Caco-2 (cell line): Measurements from ENCODE around the gene CRMP1. TPM values are rescaled to one million over a fixed set of nuclear protein-coding genes. Genes with fewer than 3 reads are reported as not detected.

Experiments used
- BruUV-seq: library from RNA; stranded (reverse); fragments of 400-500 nt; replicated peaks from 2 replicates; lab custom pipeline; 2021; lab: Mats Ljungman, UMichigan
- CTCF ChIA-PET: fragments of 300-600 bp; sonication (Branson Sonifier 250); formaldehyde crosslinking; loops from one replicate; lab custom pipeline; 2022; ENCODE audit warnings: antibody characterized with exemption; lab: Charles Lee
- POLR2A ChIA-PET: fragments of 300-600 bp; sonication (Branson Sonifier 250); formaldehyde crosslinking; loops from one replicate; lab custom pipeline; 2022; ENCODE audit warnings: antibody characterized with exemption; lab: Charles Lee
- DNase-seq, 2 experiments: peaks; one replicate each; pipeline versions ENCODE4 v3.0.0 to v3.0.0-alpha.2; 2020 to 2022
- H3K27me3 ChIP-seq: replicated peaks from 2 replicates; pipeline ENCODE4 v1.6.0; 2011; ENCODE audit warnings: low read length; ENCODE audit not compliant: control insufficient read depth, insufficient read depth
- H3K36me3 ChIP-seq: 2 replicates; pipeline ENCODE4 v1.5.1; 2011; ENCODE audit warnings: low read length; ENCODE audit not compliant: control insufficient read depth, insufficient read depth
- H3K4me1 ChIP-seq: fragments of 250-450 bp; sonication (Bioruptor Pico); 2 replicates; pipeline ENCODE4 v1.5.1; 2020; ENCODE audit warnings: mild to moderate bottlenecking
- H3K4me3 ChIP-seq: 2 replicates; pipeline ENCODE4 v1.5.1; 2011; ENCODE audit warnings: low read depth, mild to moderate bottlenecking, control low read depth, low read length
- H3K9me3 ChIP-seq: fragments of 250-450 bp; sonication (Bioruptor Pico); 2 replicates; pipeline ENCODE4 v1.5.1; 2020; ENCODE audit warnings: mild to moderate bottlenecking, moderate library complexity
- H3K27ac Mint-ChIP-seq: one replicate; pipeline ENCODE4 v1.8.0; 2022; ENCODE audit warnings: mixed read lengths; ENCODE audit not compliant: unreplicated experiment
- H3K27me3 Mint-ChIP-seq: one replicate; pipeline ENCODE4 v1.8.0; 2022; ENCODE audit warnings: mixed read lengths; ENCODE audit not compliant: insufficient read depth, unreplicated experiment
- H3K36me3 Mint-ChIP-seq: one replicate; pipeline ENCODE4 v1.8.0; 2022; ENCODE audit warnings: mild to moderate bottlenecking, mixed read lengths; ENCODE audit not compliant: insufficient read depth, unreplicated experiment
- H3K4me1 Mint-ChIP-seq: one replicate; pipeline ENCODE4 v1.8.0; 2022; ENCODE audit warnings: low read depth, mixed read lengths; ENCODE audit not compliant: unreplicated experiment
- H3K4me3 Mint-ChIP-seq: one replicate; pipeline ENCODE4 v1.8.0; 2022; ENCODE audit warnings: mild to moderate bottlenecking, moderate library complexity, mixed read lengths; ENCODE audit not compliant: unreplicated experiment
- H3K9me3 Mint-ChIP-seq: one replicate; pipeline ENCODE4 v1.8.0; 2022; ENCODE audit warnings: mixed read lengths; ENCODE audit not compliant: unreplicated experiment
- intact Hi-C: fragments of 100-400 bp; cut with micrococcal nuclease; formaldehyde crosslinking; loops from one replicate; pipeline ENCODE4 v1.10.0; 2022; ENCODE audit not compliant: unreplicated experiment
- total RNA-seq: library from RNA; stranded (reverse); gene quantifications from 2 replicates; pipeline ENCODE4 v1.2.3, GENCODE V29; 2022
- TF ChIP-seq, protein P1 (sequence below), 2 experiments: fragments of 200-600 bp in 1 of 2; IDR thresholded peaks; 1 replicate in 1 of 2; 2 replicates in 1 of 2; pipeline versions ENCODE4 v1.5.1 to v1.8.0; 2011 to 2022; ENCODE audit warnings: antibody characterized with exemption in 1 of 2, control low read depth in 1 of 2, inconsistent platforms in 1 of 2, low read depth in 1 of 2, low read length in 1 of 2, mild to moderate bottlenecking in 1 of 2, moderate library complexity in 1 of 2; ENCODE audit not compliant: insufficient read depth in 1 of 2, severe bottlenecking in 1 of 2, unreplicated experiment in 1 of 2

CRMP1 gene
- total RNA-seq, 1 experiment from 2014 or later, result not detected

DNA sequence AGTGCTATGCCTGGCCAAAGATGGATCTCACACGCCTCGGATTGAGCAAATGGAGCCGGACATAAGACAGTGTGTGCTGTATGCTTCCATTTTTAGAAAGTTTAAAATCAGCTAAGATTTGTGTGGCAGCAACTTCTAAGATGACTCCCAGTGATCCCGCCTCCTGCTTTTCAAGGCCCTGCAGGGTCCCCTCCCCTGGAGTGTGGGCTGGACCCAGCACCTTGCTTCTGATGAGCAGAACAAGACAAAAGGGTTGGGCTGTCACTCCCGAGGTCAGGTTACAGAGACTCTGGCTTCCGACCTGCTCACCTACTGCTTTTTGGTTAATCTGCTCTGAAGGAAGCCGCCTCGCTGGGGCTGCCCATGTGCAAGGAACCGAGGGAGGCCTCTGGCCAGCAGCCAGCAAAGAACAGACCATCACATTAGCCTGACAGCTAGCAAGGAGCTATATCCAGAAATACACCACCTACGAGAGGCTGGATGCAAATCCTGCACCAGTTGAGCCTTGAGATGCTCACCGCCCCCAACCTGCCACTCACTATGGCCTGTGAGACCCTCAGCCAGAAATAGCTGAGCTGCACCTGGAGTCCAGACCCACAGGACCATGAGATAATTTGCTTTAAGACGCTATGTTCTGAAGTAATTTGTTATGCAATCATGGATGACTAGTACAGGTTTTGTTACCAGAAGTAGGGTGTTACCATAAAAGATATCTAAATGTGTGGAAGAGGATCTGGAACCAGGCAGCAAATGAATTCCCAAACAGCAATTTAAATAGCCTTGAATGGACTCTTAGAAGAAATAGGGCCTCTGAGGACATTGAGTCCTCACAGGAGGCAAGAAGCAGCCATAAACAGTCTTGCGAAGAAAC is 47.6 kb downstream of the CRMP1 start:
- intact Hi-C loops, result no loop called here
- Mint-ChIP-seq H3K4me1 (no peaks in the 10 kb centered on the region), H3K4me3 (no peak overlapping the region), H3K27me3 (peaks cover 9% of the 10 kb centered on the region), H3K27ac (no peak overlapping the region), H3K9me3 (no peaks in the 10 kb centered on the region), H3K36me3 (no peaks in the 10 kb centered on the region)
- BruUV-seq, result no TSS peak
- POLR2A ChIA-PET, result no interaction called here
- Histone ChIP-seq H3K9me3 (no peaks in the 10 kb centered on the region), H3K4me3 (no peak overlapping the region), H3K36me3 (no peaks in the 10 kb centered on the region), H3K4me1 (no peaks in the 10 kb centered on the region), H3K27me3 (no peaks in the 10 kb centered on the region)
- CTCF ChIA-PET, result no interaction called here
- TF ChIP-seq, protein P1, sequence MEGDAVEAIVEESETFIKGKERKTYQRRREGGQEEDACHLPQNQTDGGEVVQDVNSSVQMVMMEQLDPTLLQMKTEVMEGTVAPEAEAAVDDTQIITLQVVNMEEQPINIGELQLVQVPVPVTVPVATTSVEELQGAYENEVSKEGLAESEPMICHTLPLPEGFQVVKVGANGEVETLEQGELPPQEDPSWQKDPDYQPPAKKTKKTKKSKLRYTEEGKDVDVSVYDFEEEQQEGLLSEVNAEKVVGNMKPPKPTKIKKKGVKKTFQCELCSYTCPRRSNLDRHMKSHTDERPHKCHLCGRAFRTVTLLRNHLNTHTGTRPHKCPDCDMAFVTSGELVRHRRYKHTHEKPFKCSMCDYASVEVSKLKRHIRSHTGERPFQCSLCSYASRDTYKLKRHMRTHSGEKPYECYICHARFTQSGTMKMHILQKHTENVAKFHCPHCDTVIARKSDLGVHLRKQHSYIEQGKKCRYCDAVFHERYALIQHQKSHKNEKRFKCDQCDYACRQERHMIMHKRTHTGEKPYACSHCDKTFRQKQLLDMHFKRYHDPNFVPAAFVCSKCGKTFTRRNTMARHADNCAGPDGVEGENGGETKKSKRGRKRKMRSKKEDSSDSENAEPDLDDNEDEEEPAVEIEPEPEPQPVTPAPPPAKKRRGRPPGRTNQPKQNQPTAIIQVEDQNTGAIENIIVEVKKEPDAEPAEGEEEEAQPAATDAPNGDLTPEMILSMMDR (IDR thresholded peaks at IDR 0.05; ENCODE audit: insufficient read depth in 1 of 2, low read depth in 1 of 2, low read length in 1 of 2, severe bottlenecking in 1 of 2, unreplicated experiment in 1 of 2), result no peak
- DNase-seq, result no peak

DNA sequence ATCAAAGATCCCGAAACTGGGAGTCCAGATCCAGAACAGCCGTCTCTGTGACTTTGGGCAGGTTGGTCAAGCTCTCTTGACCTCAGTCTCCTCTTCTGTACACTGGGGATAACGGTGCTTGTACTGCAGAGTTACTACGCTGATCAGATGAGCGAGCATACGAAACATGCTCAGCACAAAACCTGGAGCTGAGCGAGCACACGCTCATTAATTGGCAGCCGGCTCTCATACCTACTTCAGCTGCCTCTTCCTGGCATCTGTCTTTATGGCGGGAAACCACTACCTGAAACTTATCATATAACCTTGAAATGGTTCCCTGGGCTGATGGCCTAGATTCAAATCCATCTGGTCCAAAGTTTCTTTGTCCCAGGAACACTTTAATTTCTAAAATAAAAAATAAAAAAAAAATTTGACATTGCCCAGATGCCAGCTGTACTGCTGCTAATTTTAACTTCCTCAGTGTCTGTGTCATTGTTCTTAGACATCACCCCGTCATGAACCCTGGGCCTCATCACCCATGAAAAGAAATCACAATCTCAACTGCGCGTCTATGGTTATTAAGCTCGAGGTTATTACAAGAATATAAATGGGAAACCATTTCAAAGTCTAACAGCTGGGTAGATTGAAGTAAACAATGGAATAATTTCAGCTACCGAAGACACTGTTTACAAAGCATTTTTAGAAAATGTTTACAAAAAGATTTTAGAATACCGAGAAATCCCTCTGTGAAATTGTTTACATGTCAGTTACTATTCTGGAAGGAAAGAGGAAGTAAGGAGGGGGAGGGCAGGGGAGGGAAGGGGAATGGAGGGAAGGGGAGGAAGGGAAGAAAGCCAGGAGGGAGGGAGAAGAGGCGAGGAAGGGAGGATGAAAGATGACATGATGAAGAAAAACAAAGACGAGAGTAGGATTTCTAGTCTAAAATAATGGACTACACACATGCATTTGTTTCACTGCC is 49.0 kb downstream of the CRMP1 start:
- intact Hi-C loops, result no loop called here

More for the DNA sequence above, 49.0 kb downstream of the CRMP1 start:
- H3K9me3 ChIP-seq, result no peaks in the 10 kb centered on the region
- H3K27ac Mint-ChIP-seq, result no peak overlapping the region
- no peaks in the 10 kb centered on the region for H3K36me3 Mint-ChIP-seq
- H3K4me3 ChIP-seq, result no peak overlapping the region
- H3K9me3 Mint-ChIP-seq, result no peaks in the 10 kb centered on the region
- no peak overlapping the region for H3K4me3 Mint-ChIP-seq
- DNase-seq, result no peak
- POLR2A ChIA-PET, result no interaction called here
- H3K36me3 ChIP-seq, result no peaks in the 10 kb centered on the region
- CTCF ChIA-PET, result no interaction called here
- BruUV-seq, result no TSS peak
- H3K4me1 ChIP-seq, result no peaks in the 10 kb centered on the region
- H3K27me3 ChIP-seq, result no peaks in the 10 kb centered on the region; the same call in 1 of the 2 replicates
- TF ChIP-seq, protein P1 (IDR thresholded peaks at IDR 0.05; ENCODE audit: insufficient read depth in 1 of 2, low read depth in 1 of 2, low read length in 1 of 2, severe bottlenecking in 1 of 2, unreplicated experiment in 1 of 2), result no peak
- H3K4me1 Mint-ChIP-seq, result no peaks in the 10 kb centered on the region
- H3K27me3 Mint-ChIP-seq, result peaks cover 9% of the 10 kb centered on the region
